Esophagus squamous epithelium (tissue), 5 donors: Measurements from ENCODE around the gene MYOCOS. TPM values are rescaled to one million over a fixed set of nuclear protein-coding genes. Genes with fewer than 3 reads are reported as not detected.

Experiments used
- DNase-seq: peaks from one replicate; lab custom pipeline; 2025; lab: John Stamatoyannopoulos, UW
- H3K27ac ChIP-seq, 4 donors: fragments of 200-600 bp; sonication (generic); one replicate each; pipeline ENCODE4 v1.5.1; 2016 to 2019; ENCODE audit warnings: mild to moderate bottlenecking in 1 of 4
- H3K27me3 ChIP-seq, 4 donors: fragments of 200-600 bp; sonication (generic); 1 replicate in 3 of 4; 2 replicates in 1 of 4; pipeline versions ENCODE4 v1.5.1 to v1.6.0; 2017 to 2021; ENCODE audit warnings: antibody characterized with exemption in 1 of 4
- H3K36me3 ChIP-seq, 3 donors: fragments of 200-600 bp; sonication (generic); one replicate each; pipeline ENCODE4 v1.5.1; 2016 to 2019
- H3K4me1 ChIP-seq, 3 donors: fragments of 200-600 bp; sonication (generic); one replicate each; pipeline ENCODE4 v1.5.1; 2017 to 2019
- H3K4me3 ChIP-seq, 4 donors: fragments of 200-600 bp; sonication (generic); 1 replicate in 3 of 4; 2 replicates in 1 of 4; pipeline ENCODE4 v1.5.1; 2016 to 2019; ENCODE audit warnings: mild to moderate bottlenecking in 2 of 4, moderate library complexity in 1 of 4
- H3K9me3 ChIP-seq, 3 donors: fragments of 200-600 bp; sonication (generic); one replicate each; pipeline ENCODE4 v1.5.1; 2016 to 2019
- POLR2A ChIP-seq, 4 donors: fragments of 450-650 bp; IDR thresholded peaks; one replicate each; pipeline ENCODE4 v1.6.1; 2017; ENCODE audit warnings: antibody characterized with exemption in 4 of 4, mild to moderate bottlenecking in 4 of 4, moderate library complexity in 3 of 4
- WGBS, 2 donors: methylation state at CpG; one replicate each; pipeline ENCODE4 v1.1.5; 2018; 5-methylcytosine and 5-hydroxymethylcytosine counted together
- intact Hi-C: fragments of 100-400 bp; cut with DNase I; formaldehyde crosslinking; loops from one replicate; pipeline ENCODE4 v1.15.0; 2022
- total RNA-seq, 4 donors: library from RNA; depleted of rRNA; stranded (reverse); fragments of >200 nt; gene quantifications; one replicate each; pipeline ENCODE4 v1.1.0, GENCODE V29; 2016
- TF ChIP-seq, protein P1 (sequence below), 6 experiments: fragments of 450-650 bp in 4 of 6; fragments of 200-600 bp in 2 of 6; sonication (generic) in 2 of 6; IDR thresholded peaks; one replicate each; pipeline ENCODE4 v1.5.1; 2016 to 2019; ENCODE audit warnings: antibody characterized with exemption in 6 of 6, mild to moderate bottlenecking in 4 of 6, moderate library complexity in 4 of 6
- donor health status: DM: yes; HTN: yes; CAD: no.

MYOCOS gene
- total RNA-seq, 4 donors from 2014 or later: not detected

DNA sequence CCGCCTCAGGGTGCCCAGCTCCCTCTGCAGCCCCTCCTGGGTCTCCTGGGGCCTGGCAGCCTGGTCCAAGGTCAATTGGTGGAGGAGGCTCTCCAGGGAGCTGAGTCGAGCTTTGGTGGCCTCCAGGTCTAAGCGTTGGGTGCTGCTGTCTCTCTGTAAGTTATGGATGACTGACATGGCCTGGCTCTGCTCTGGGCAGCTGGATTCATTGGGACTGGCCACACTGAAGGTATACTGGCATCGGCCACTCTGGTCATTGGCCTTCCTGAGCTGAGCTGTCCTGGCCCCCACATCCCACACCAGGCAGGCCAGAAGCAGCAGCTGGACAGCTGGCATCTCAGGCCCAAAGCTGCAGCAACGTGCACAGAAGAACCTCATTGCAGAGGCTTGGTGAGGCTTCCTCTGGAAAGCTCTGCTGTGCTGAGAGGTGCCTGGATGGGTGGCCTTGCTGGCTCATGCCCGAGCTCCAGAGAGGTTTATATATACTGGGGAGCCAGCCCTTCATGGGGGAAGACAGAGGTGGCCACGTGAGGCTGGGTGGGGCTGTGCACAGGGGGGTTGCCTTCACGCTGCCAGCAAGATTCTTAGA, 30.3 kb downstream of the MYOCOS start, which contains the start of gene MYOC:
Gene MYOC, minus strand, starts transcription at position 455 of the 589 bp plus-strand sequence. Its CDS starts 77 bp downstream, at position 378.
- TF ChIP-seq POLR2A (IDR thresholded peaks at IDR 0.05): no peak
- TF ChIP-seq, protein P1, sequence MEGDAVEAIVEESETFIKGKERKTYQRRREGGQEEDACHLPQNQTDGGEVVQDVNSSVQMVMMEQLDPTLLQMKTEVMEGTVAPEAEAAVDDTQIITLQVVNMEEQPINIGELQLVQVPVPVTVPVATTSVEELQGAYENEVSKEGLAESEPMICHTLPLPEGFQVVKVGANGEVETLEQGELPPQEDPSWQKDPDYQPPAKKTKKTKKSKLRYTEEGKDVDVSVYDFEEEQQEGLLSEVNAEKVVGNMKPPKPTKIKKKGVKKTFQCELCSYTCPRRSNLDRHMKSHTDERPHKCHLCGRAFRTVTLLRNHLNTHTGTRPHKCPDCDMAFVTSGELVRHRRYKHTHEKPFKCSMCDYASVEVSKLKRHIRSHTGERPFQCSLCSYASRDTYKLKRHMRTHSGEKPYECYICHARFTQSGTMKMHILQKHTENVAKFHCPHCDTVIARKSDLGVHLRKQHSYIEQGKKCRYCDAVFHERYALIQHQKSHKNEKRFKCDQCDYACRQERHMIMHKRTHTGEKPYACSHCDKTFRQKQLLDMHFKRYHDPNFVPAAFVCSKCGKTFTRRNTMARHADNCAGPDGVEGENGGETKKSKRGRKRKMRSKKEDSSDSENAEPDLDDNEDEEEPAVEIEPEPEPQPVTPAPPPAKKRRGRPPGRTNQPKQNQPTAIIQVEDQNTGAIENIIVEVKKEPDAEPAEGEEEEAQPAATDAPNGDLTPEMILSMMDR (IDR thresholded peaks at IDR 0.05): no peak
- Histone ChIP-seq H3K27ac (peak within 1 kb of the TSS in 3 of 4 donors; percentile 66 to 85 (median 83)), H3K4me3 (no peak within 1 kb of the TSS), H3K9me3 (no peaks in the 10 kb centered on the region), H3K36me3 (no peaks in the 10 kb centered on the region), H3K27me3 (no peaks in the 10 kb centered on the region), H3K4me1 (peaks cover 0 to 32% (median 15%) of the 10 kb centered on the region in 3 donors)
- no peak for DNase-seq
- intact Hi-C loops: no loop called here
- WGBS, 2 donors: 44 to 77% methylated on average over 2 to 4 of the region's 8 CpGs

DNA sequence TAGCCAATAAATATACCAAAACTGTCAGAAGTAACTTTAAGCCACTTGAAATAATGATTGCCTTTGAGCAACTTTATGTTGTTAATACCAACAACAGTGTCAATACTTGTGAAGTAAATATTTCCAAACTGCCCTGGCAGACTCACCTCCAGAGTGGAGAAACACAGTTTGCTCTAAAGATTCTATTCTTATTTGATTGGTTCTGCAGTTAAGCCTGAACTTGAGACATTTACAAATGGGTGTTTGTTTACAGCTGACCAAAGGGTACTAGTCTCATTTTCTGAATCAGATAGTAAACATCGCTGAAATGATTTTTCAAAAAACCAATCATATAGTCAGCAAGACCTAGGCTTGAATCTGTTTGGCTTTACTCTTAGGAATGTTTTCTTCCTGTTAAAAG, 31.8 kb downstream of the MYOCOS start:
- DNase-seq: no peak

DNA sequence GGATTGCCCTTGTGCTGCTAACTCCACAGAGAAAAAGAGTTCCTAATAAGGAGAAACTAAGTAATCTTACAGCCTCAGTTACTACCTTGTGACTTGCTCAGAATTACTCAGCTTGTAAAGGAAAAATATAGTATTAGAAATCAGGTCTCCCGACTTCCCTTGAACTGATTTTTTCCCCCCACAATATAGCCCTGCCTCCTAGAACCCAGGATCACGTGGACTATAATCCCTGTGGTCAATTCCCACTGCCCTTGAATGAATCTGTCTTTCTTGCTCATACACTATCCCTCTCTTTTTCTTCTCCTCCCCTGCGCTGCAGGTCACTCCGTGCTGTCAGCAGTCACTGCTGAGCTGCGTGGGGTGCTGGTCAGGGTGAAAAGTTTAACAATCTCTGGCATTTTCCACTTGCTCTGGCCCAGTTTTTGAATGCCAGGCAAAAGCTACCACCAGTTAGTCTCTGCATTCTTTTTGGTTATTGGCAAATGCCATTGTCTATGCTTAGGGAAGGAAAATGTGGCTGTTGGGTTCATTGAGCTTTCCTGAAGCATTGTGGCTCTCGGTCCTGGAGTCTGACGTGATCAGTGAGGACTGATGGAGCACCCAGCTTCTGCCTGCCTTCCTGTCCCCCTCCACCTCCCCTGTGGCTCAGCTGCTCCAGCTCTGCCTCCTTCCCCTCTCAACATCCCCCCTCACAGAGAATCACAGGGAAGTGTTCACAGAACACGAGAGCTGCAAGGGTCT, 32.3 kb downstream of the MYOCOS start:
- TF ChIP-seq, protein P1 (IDR thresholded peaks at IDR 0.05): no peak
- TF ChIP-seq POLR2A (IDR thresholded peaks at IDR 0.05): no peak
- intact Hi-C loops: no loop called here
- H3K4me1 ChIP-seq: peaks cover 0 to 32% (median 15%) of the 10 kb centered on the region in 3 donors
- no peak overlapping the region for H3K4me3 ChIP-seq
- WGBS, 2 donors: 47 to 55% methylated on average over 7 to 8 of the region's 8 CpGs
- H3K9me3 ChIP-seq: no peaks in the 10 kb centered on the region
- no peaks in the 10 kb centered on the region for H3K27me3 ChIP-seq
- H3K27ac ChIP-seq: peak overlapping the region; percentile 49 to 85 (median 74)
- no peaks in the 10 kb centered on the region for H3K36me3 ChIP-seq
- no peak for DNase-seq

More for the DNA sequence above, 31.8 kb downstream of the MYOCOS start:
- H3K9me3 ChIP-seq: no peaks in the 10 kb centered on the region
- H3K4me1 ChIP-seq: peaks cover 0 to 32% (median 15%) of the 10 kb centered on the region in 3 donors
- intact Hi-C loops: no loop called here
- H3K27me3 ChIP-seq: no peaks in the 10 kb centered on the region
- peak overlapping the region; percentile 49 to 85 (median 74) for H3K27ac ChIP-seq
- H3K36me3 ChIP-seq: no peaks in the 10 kb centered on the region
- WGBS, 2 donors: 54 to 64% methylated on average over 1 of the region's 1 CpG
- TF ChIP-seq, protein P1 (IDR thresholded peaks at IDR 0.05): no peak
- TF ChIP-seq POLR2A (IDR thresholded peaks at IDR 0.05): no peak
- H3K4me3 ChIP-seq: no peak overlapping the region

DNA sequence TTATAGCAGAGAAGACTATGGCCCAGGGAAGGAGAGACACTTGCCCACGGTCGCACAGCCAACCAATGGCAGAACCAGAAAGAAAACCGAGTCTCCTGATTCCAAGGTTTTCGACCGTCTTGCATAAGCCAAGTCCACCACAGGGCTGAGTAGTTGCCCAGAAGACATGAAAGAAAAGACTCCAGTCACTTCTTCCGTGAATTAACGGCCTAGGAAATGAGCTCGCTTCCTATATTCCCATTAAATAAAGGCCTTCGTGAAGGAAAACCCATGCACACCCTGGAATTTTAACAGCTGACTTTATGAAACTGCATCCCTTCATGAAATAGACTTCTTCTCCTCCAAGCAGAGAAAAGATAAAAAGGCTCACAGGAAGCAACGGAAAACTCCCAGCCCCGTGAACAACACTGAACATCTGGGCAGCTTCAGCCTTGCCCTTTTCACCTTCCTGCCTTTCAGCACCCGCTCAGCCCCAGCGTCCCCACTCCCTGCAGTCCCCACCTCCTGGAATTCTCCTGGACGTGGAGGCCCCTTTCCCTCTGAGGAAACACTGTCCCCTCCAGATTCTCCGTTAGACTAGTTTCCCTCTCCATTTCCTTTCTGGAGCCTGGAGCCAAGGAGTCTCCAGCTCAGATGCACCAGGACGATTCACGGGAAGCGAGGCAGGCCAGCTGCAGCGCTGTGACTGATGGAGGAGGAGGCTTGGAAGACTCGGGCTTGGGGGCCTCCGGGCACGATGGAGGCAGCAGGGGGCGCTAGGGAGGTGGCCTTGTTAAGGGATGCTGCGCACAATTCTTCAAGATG, 33.1 kb downstream of the MYOCOS start:
- Histone ChIP-seq H3K27me3 (no peaks in the 10 kb centered on the region), H3K27ac (peak overlapping the region; percentile 49 to 85 (median 74)), H3K36me3 (no peaks in the 10 kb centered on the region), H3K4me1 (peaks cover 0 to 32% (median 15%) of the 10 kb centered on the region in 3 donors), H3K9me3 (no peaks in the 10 kb centered on the region), H3K4me3 (peak overlapping the region in 2 of 4 donors; percentile 9 to 45)
- intact Hi-C loops: no loop called here
- TF ChIP-seq, protein P1 (IDR thresholded peaks at IDR 0.05): peak in 5 of 6 experiments; percentile 5 to 49 (median 29)
- no peak for TF ChIP-seq POLR2A (IDR thresholded peaks at IDR 0.05)
- 31 to 40% methylated on average over 16 to 24 of the region's 24 CpGs for whole genome bisulfite sequencing, 2 donors
- DNase-seq: no peak
